ENCODE measurements around the gene TMEFF2. TPM values are rescaled to one million over a fixed set of nuclear protein-coding genes. Genes with fewer than 3 reads are reported as not detected.

TMEFF2 gene
- total RNA-seq, 1 experiment from 2014 or later = 0.12 TPM

GRCh38 chr2:192067631-192068030 lies 127.1 kb downstream of the TMEFF2 start:
- DNase-seq (ENCODE audit: low read depth) = no peak

- DNase-seq (ENCODE audit: low read depth) = no peak
Observed at GRCh38 chr2:192064459-192064858, 130.3 kb downstream of the TMEFF2 start.

GRCh38 chr2:192060161-192060560 lies 134.6 kb downstream of the TMEFF2 start:
- DNase-seq (ENCODE audit: low read depth) = no peak

GRCh38 chr2:192059266-192059665 lies 135.5 kb downstream of the TMEFF2 start:
- no peak for DNase-seq (ENCODE audit: low read depth)

- DNase-seq (ENCODE audit: low read depth) = no peak
Observed at GRCh38 chr2:192053921-192054320, 140.8 kb downstream of the TMEFF2 start.

GRCh38 chr2:192051533-192051932 lies 143.2 kb downstream of the TMEFF2 start:
- DNase-seq (ENCODE audit: low read depth) = no peak

- DNase-seq (ENCODE audit: low read depth) = no peak
Observed at GRCh38 chr2:192049362-192049761, 145.4 kb downstream of the TMEFF2 start.

GRCh38 chr2:192047315-192048107 lies 147.2 kb downstream of the TMEFF2 start:
- DNase-seq (ENCODE audit: low read depth) = no peak

- no peak for DNase-seq (ENCODE audit: low read depth)
Observed at GRCh38 chr2:192044496-192044895, 150.2 kb downstream of the TMEFF2 start.

GRCh38 chr2:192043216-192043870 lies 151.4 kb downstream of the TMEFF2 start:
- no peak for DNase-seq (ENCODE audit: low read depth)

GRCh38 chr2:192042126-192042525 lies 152.6 kb downstream of the TMEFF2 start:
- no peak for DNase-seq (ENCODE audit: low read depth)

GRCh38 chr2:192038110-192038509 lies 156.6 kb downstream of the TMEFF2 start:
- no peak for DNase-seq (ENCODE audit: low read depth)

GRCh38 chr2:192035731-192036442 lies 158.8 kb downstream of the TMEFF2 start:
- peak; percentile 32 for DNase-seq (ENCODE audit: low read depth)

GRCh38 chr2:192030856-192031255 lies 163.9 kb downstream of the TMEFF2 start:
- DNase-seq (ENCODE audit: low read depth) = no peak

- no peak for DNase-seq (ENCODE audit: low read depth)
Observed at GRCh38 chr2:192030289-192030688, 164.4 kb downstream of the TMEFF2 start.

- peak; percentile 51 for DNase-seq (ENCODE audit: low read depth)
Observed at GRCh38 chr2:192029089-192029488, 165.6 kb downstream of the TMEFF2 start.

GRCh38 chr2:192026825-192027120 lies 168.0 kb downstream of the TMEFF2 start:
- DNase-seq (ENCODE audit: low read depth) = no peak

- DNase-seq (ENCODE audit: low read depth) = no peak
Observed at GRCh38 chr2:192026059-192026824, 168.5 kb downstream of the TMEFF2 start.

GRCh38 chr2:192025637-192026036 lies 169.1 kb downstream of the TMEFF2 start:
- DNase-seq (ENCODE audit: low read depth) = no peak

GRCh38 chr2:192023006-192023405 lies 171.7 kb downstream of the TMEFF2 start:
- no peak for DNase-seq (ENCODE audit: low read depth)

- DNase-seq (ENCODE audit: low read depth) = no peak
Observed at GRCh38 chr2:192017844-192018243, 176.9 kb downstream of the TMEFF2 start.

- peak; percentile 10 for DNase-seq (ENCODE audit: low read depth)
Observed at GRCh38 chr2:192016265-192016664, 178.5 kb downstream of the TMEFF2 start.

Measured in RPMI7951 (cell line).